Stimulated activated naive CD4-positive, alpha-beta T cell treated with Interleukin-2 at 50 U/mL for 16 hours (primary cell): ENCODE data around the gene SPRR1A.

Experiments used
- DNase-seq: peaks from one replicate; lab custom pipeline; 2025; lab: John Stamatoyannopoulos, UW

SPRR1A gene

GRCh38 chr1:153028766-153029165 is 44.9 kb downstream of the SPRR1A start:
- no peak for DNase-seq

GRCh38 chr1:153030895-153031294 is 47.0 kb downstream of the SPRR1A start, which contains the start of gene SPRR1B:
TSS of gene SPRR1B (plus strand) at chr1:153031203. CDS start at chr1:153032346, 1,143 bp downstream.
- no peak for DNase-seq

GRCh38 chr1:153032073-153032472 is 48.2 kb downstream of the SPRR1A start:
- DNase-seq: no peak

- no peak for DNase-seq
Observed at GRCh38 chr1:153032677-153033308, 48.9 kb downstream of the SPRR1A start.

- DNase-seq: no peak
Observed at GRCh38 chr1:153035211-153035610, 51.3 kb downstream of the SPRR1A start.
